Skin epidermis (tissue), 12 donors: ENCODE measurements around the gene CRYBA2.

Source experiments
- H3K27ac ChIP-seq, 21 experiments: fragments of 200-600 bp; sonication (generic) in 11 of 21; one replicate each; pipeline ENCODE4 v1.5.0; 2020; ENCODE audit warnings: mild to moderate bottlenecking in 3 of 21, inconsistent platforms in 2 of 21, moderate library complexity in 2 of 21
- H3K4me3 ChIP-seq, 7 experiments: fragments of 200-600 bp; sonication (generic) in 2 of 7; one replicate each; pipeline ENCODE4 v1.5.0; 2020; ENCODE audit warnings: inconsistent platforms in 2 of 7, mild to moderate bottlenecking in 2 of 7, moderate library complexity in 1 of 7

Gene CRYBA2

GRCh38 chr2:219025637-219026585 lies 32.7 kb upstream of the CRYBA2 start:
- Histone ChIP-seq H3K4me3 (no peak overlapping the region), H3K27ac (no peak overlapping the region)

- H3K27ac ChIP-seq, result no peak overlapping the region
- H3K4me3 ChIP-seq, result no peak overlapping the region
Observed at GRCh38 chr2:219024059-219024458, 30.8 kb upstream of the CRYBA2 start.

GRCh38 chr2:219023045-219023605 lies 29.9 kb upstream of the CRYBA2 start:
- H3K27ac ChIP-seq, result no peak overlapping the region
- no peak overlapping the region for H3K4me3 ChIP-seq

GRCh38 chr2:219022616-219023015 lies 29.4 kb upstream of the CRYBA2 start:
- H3K27ac ChIP-seq, result no peak overlapping the region
- no peak overlapping the region for H3K4me3 ChIP-seq

GRCh38 chr2:219022041-219022440 lies 28.8 kb upstream of the CRYBA2 start:
- Histone ChIP-seq H3K4me3 (no peak overlapping the region), H3K27ac (no peak overlapping the region)

- Histone ChIP-seq H3K27ac (no peak overlapping the region), H3K4me3 (no peak overlapping the region)
Observed at GRCh38 chr2:219021591-219021990, 28.4 kb upstream of the CRYBA2 start.

- H3K4me3 ChIP-seq, result no peak overlapping the region
Observed at GRCh38 chr2:219020604-219021365, 27.6 kb upstream of the CRYBA2 start.

GRCh38 chr2:219019436-219019835 lies 26.2 kb upstream of the CRYBA2 start:
- H3K4me3 ChIP-seq, result no peak overlapping the region

More at GRCh38 chr2:219020604-219021365, 27.6 kb upstream of the CRYBA2 start:
- no peak overlapping the region for H3K27ac ChIP-seq

GRCh38 chr2:219018726-219019125 lies 25.5 kb upstream of the CRYBA2 start:
- Histone ChIP-seq H3K4me3 (no peak overlapping the region), H3K27ac (no peak overlapping the region)

More at GRCh38 chr2:219019436-219019835, 26.2 kb upstream of the CRYBA2 start:
- no peak overlapping the region for H3K27ac ChIP-seq

GRCh38 chr2:219018286-219018685 lies 25.1 kb upstream of the CRYBA2 start:
- no peak overlapping the region for H3K27ac ChIP-seq

GRCh38 chr2:219017201-219017931 lies 24.1 kb upstream of the CRYBA2 start:
- Histone ChIP-seq H3K4me3 (no peak overlapping the region), H3K27ac (no peak overlapping the region)

More at GRCh38 chr2:219018286-219018685, 25.1 kb upstream of the CRYBA2 start:
- H3K4me3 ChIP-seq, result no peak overlapping the region

- Histone ChIP-seq H3K4me3 (no peak overlapping the region), H3K27ac (no peak overlapping the region)
Observed at GRCh38 chr2:219016721-219017120, 23.5 kb upstream of the CRYBA2 start.

GRCh38 chr2:219010873-219011272 lies 17.7 kb upstream of the CRYBA2 start:
- Histone ChIP-seq H3K27ac (no peak overlapping the region), H3K4me3 (no peak overlapping the region)

- H3K27ac ChIP-seq, result no peak overlapping the region
- H3K4me3 ChIP-seq, result no peak overlapping the region
Observed at GRCh38 chr2:219010162-219010756, 17.0 kb upstream of the CRYBA2 start.

GRCh38 chr2:219009294-219009693 lies 16.1 kb upstream of the CRYBA2 start:
- H3K27ac ChIP-seq, result no peak overlapping the region

GRCh38 chr2:219003979-219004378 lies 10.8 kb upstream of the CRYBA2 start:
- H3K4me3 ChIP-seq, result no peak overlapping the region
- H3K27ac ChIP-seq, result no peak overlapping the region

More at GRCh38 chr2:219009294-219009693, 16.1 kb upstream of the CRYBA2 start:
- H3K4me3 ChIP-seq, result no peak overlapping the region

- Histone ChIP-seq H3K4me3 (peak overlapping the region in 1 of 7 experiments; percentile 2), H3K27ac (no peak overlapping the region)
Observed at GRCh38 chr2:219003267-219003634, 10.0 kb upstream of the CRYBA2 start.

- H3K4me3 ChIP-seq, result peak overlapping the region in 3 of 7 experiments; percentile 0 to 18 (median 4)
Observed at GRCh38 chr2:219002395-219003266, 9.4 kb upstream of the CRYBA2 start.

More at GRCh38 chr2:219002395-219003266, 9.4 kb upstream of the CRYBA2 start:
- no peak overlapping the region for H3K27ac ChIP-seq
